Suppressor macrophage treated with lipopolysaccharide for 1 hour (primary cell): ENCODE measurements around the gene SIRPA.

Experiments used
- DNase-seq, 3 donors: peaks; one replicate each; pipeline ENCODE4 v3.0.0-alpha.2; 2020 to 2022

Gene SIRPA

DNA sequence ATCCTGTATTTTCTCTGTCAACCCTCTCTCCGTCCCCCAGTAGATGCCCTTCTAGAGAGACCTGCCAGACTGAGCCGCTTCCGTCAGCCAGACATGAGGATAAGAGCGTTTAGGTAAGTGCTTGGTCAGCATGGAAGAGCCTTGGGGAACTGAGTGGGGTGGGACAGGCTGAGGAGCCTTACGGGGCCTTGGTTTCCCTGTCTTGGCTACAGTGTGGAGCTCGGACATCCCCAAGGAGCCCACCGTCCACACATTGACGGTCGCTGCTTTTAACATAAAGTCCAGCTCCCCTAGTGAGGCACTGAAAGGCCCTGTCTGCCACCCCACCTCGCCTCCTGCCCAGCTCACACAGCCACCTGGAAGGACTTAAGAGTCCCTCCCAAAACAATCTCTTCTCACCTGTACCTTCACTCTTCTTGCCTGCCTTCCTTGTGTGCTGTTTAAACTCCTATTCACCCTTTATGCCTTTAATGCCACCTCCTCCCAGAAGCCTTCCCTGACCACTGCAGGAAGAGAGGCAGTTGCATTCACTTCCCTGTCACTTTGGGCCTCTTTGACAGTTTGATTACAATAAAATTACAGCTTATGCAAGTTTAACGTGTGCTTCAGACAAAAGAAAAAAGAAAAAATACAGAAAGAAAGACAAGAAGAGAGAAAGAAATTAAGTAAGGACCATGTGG, 56.4 kb downstream of the SIRPA start:
- no peak for DNase-seq

DNA sequence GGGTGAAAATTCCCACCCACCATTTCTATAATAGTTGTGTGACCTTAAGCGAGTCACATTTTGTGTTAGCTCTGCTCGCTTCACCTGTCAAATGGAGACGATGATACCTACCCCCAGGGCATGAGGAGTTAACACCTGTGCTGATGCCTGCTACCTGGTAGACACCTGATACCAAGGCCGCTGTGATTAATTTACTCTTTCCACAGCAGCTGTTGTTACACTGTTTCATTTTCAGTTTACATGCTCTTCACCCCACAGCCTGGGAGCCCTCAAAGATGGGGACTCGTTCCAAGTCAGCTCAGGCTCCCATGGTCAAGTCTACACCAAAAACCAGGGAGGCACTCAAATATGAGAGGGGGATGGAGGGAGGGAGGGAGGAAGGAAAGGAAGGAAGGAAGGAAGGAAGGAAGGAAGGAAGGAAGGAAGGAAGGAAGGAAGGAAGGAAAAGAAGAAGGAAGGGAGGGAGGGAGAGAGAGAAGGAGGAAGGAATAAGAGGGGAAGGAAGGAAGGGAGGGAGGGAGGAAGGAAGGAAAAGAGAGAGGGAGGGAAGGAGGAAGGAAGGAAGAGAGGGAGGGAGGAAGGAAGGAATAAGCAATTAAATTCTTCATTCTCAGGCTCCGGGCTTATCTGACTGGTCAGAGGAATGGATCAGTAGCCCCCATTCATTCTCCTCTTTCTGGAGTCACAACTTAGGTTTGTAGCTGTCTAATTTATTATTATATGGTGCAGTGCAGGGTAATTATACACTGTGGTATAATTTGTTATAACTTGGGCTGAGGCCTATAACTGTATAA, 57.7 kb downstream of the SIRPA start:
- DNase-seq = no peak

DNA sequence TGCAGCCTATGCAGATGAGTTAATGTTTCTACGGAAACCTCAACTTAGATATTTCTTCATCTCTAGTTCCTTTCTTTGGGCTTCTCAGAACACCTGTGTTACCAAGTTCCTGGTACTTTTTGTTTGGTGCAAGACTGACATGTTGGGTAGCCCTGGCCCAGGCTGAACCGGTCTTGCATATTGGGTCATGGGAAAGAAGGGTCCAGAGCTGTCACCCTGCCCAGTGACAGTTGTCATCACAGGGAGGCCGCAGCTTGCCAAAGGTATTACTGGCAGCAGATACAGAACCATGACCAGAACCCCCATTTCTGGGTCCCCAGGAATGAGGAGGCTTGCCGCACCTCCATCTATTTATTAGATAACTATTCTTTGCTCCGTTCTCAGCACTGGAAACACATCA, 58.4 kb downstream of the SIRPA start:
- DNase-seq = no peak

DNA sequence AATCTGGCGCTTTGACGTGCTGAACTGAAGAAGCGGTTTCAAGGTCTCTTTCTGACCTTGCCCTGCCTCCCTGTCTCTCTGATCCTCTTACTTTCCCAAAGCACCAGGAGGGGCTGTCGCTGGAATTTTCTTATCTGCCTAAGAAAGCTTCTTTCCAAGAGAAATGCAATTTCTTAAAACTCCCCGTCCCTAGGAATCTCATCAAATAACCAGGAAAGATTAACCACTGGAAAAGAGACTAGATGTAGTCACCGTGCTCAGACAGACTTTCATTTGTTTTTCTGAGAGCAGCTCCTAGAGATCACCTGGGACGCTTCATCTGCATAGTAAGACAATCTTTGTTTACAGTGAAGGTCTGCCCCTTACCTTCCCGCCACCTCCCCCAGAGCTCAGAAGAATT, 60.0 kb downstream of the SIRPA start:
- no peak for DNase-seq

DNA sequence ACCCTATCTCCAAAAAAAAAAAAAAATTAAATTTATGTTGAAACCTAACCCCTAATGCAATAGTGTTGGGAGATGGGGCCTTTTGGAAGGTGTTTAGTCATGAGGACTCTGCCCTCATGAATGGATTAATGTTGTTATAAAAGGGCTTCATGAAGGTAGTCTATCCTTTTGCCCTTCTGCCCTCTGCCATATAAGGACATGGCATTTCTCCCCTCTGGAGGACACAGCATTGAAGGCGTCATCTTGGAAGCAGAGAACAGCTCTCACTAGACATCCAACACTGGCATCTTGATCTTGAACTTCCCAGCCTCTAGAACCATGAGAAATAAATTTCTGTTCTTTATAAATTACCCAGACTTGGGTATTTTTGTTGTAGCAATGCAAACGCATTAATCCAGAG, 63.2 kb downstream of the SIRPA start:
- DNase-seq = no peak

DNA sequence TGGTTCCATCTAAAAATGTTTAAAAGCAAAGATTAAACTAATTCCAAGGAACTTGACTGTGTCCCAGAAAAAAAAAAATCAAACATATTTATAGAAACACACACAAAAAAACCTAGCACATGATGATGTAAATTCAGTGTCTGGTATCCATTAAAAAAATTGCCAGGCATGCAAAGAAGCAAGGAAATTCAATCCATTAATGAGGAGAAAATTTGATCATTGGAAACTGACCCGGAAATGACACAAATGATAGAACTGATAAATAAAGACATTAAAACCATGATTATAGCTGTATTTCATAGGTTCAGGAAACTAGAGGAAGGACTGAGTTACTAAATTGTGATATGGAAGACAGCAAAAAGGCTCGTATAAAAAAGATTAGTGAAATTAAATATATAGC, 63.9 kb downstream of the SIRPA start:
- no peak for DNase-seq

DNA sequence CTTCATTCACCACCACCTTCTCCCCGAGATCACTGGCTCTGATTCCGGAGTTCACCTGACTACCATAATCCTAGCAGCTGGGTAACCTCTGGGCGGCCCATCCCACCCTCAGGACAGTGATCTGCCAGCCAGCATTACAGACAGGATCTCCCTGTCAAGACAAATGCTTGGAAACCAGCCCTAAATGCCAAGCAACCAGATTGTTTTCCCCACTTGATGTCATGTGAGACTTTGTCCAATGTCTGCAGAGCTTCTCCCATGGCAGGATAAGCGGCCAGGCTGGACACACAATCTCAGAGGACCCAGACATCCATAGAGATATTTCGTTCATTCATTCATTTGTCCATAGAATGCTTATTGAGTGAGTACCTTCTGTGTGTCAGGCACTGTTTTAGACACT, 66.2 kb downstream of the SIRPA start:
- DNase-seq = no peak

DNA sequence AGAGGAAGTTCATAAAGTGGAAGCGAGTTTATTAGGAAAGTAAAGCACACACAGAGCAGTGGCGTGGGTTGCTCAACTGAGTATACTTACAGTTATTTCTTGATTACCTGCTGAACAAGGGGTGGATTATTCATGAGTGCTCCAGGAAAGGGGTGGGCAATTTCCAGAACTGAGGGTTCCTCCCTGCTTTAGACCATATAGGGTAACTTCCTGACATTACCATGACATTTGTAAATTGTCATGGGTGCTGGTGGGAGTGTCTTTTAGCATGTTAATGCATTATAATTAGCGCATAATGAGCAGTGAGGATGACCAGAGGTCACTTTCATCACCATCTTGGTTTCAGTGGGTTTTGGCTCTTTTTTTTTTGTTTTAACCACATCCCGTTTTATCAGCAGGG, 68.9 kb downstream of the SIRPA start:
- DNase-seq = peak; percentile 37 to 46 (median 38)

DNA sequence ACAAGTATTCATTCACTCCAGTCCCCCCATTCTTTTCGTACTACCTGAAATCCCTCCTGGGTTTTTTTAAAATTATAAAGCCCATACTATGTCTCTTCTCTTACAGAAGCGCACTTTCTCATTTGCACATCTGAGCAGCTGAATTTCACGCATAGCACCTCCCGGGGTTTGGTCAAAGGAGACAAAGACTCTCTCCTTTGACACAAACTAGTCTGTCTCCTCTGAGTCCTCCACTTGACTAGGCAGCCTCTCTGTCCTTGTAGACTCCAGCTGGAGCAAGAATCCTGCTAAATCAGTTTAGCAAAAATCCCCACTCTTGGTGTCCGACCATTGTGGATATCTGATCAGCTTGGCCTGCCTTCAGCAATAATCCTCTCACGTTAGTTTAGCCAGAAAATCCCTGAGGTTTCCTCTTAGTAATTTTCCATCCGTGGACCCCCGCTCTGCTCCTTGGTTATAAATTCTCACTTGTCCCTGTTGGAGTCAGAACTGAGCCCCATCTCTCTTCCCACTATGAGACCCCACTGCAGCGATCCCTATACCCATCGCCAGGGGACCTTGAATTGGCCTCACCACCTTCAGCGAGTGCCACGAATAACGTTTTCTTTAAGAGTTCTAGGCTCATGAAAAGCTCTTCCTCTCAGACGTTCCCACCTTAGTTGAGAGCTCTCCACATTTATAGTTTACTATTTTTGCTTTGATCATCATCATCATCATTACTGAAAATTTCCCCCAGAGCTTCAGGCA, 69.6 kb downstream of the SIRPA start:
- no peak for DNase-seq

DNA sequence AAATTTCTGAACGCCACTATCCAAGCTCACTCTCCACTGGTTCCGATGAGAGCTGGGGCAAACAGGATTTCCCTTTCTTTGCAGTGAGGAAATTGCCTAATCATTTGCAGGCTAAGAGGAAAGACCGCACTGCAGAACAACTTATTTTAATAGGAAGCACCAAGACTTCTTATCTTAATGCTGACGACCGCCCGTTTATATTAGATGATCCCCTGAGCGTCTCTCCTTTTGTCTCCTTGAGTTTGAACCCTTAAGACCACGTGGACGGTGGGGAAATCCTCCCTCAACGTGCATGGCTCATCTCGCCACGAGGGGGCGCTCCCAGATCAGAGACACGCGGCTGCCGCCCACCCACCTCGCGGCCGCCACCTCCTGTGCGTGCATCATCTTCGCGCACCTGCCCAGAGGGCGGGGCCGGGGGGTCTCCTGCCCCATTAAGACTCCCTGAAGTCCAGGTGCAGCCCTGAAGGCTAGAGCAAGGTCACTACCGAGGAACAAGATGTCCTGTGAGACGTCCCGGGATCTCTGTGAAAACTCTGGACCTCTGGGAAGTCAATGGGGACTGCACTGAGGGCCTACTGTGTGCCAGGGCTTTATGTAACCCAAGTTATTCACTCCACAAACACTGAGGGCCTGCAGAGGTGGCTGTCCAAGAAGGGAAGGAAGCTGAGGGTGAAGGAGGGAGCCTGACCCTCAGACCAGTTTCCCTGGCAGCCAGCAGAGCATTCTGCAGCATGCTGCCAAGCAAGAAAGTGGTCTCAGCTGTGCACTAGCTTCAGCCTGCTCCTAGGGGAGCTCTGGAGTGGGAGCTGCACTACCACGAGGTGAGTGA, 70.5 kb downstream of the SIRPA start:
- DNase-seq = peak; percentile 72 to 84 (median 75)

DNA sequence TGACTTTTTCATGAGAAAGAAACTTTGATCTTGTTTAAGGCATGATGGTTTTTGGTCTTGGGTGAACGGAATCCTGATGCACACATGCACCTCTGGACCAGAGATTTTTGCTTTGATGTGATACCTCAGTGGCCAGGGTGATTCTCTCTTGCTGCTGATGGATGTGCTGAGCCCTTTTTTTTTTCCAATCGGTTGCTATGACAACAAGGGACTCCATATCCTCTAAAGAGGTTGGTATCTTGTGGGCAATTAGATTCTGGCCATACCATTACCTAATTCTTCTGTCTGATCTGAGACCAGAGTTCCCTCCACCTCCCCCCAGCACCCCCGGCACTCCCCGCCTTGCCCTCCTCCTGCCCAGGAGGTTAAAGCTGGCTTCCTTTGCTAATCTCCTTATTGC, 73.8 kb downstream of the SIRPA start:
- no peak for DNase-seq

DNA sequence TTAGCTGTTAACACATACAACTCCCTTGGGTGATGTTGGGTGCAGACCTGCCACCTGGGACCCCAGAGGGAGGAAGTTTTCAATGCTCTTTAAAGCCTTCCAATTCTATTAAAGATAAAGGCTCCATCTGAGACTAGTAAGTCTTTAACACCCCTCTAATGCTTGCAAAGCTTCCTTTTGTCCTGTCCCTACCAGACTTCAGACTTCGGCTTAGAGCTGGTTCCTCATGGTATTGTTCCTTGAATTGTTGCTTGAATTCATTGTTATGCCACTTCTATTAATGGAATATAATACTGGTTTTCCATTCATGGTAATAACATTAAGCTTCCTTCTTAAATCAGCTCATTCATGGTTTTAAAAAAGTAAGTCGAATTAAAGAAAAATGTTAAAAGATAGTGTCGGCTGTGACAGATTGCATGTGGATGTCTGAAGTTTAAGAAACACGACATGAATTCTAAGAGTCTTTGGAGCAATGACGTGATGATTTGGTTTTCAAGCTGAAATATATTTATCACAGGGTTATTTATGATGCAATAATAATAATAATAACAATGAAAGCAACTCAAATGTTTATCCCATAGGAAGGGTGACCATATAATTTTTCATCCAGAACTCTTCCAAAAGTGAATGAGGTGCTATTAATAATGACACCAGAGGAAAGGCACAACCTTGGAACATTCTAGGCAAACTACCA, 76.8 kb downstream of the SIRPA start:
- DNase-seq = no peak

DNA sequence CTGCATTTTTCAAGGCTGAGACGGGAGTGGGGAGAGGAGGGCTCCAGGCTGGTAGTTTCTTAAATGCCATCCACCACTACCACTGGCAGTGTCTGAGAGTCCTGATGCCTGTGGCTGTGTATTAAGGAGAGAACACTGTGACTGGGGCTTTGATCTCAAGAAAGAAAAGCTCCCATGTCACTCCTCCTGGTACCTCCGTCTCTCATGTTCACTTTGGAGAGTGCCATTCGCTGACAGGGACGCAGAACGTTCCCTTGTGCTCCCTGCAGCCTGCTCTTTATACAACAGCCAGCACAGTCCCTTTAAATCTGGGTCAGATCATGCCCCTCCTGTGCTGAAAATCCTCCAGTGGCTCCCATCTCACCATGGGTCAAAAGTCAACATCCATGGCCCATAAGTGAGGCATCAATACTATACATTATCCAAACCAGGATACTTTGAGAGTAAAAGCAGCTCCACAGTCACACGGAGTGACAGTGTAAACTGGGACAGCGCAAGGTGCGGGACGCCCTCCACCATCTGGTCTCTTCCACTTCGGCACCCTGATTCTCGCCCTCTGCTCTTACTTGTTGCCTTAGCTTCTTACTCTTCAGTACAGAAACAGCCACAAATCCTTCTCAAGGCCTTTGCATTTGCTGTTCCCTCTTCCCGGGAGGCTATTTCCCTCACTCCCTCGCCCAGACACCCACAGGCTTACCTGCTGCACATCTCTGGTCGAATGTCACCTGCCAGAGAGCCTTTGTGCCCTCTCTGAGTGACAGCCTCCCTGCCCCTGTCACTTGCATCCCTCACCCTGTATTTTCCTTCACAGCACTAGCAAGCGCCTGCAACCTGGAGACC, 78.6 kb downstream of the SIRPA start:
- DNase-seq = no peak

DNA sequence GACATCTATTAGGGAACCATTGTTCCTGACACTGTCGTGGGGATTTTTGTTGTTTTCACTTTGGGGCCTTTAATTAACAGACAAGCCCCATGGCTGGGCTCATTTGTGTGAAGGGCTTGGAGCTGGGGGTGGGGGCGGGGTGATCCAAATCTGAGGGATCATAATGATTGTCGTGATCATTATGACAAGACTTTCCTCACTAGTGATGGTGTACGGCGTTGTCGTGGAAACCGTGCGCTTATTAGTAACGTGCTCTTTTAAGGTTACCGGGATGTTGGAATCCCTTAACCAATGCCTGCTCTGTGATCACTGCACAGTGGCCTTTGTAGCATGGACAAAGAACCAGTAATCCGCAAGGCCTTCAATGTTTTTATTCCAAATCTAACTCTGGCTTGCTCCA, 80.1 kb downstream of the SIRPA start:
- no peak for DNase-seq

DNA sequence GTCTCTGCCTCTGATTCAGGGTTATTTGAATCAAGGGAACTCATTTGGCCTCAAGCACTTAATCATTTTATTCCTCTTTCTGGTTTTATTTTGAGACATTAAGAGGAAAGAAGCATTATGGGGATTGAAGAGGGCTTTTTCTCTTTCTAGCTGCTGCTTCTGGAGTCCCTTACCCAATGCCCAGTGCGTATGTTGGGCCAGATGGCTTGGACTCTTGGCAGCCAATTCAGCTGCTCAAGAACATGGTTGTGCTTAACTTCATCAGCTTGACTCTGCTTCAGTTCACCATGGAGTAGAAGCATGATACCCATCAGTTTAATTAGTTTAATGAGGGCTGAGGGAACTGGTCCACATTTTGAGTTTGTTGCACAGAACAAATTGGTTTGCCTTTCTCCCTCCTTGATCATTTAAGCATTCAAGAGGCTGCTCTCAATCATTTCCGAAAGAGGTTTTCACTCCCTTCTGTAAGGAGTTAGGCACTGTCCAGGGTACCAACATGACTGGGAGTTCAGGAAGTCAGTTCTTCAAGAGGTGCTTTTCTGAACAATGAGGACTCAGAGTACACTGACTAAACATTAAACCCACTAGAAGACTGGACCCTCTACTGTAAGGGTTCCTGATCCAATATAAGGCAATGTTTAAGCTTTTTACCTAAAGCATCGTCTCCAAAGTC, 84.0 kb downstream of the SIRPA start:
- DNase-seq = no peak

DNA sequence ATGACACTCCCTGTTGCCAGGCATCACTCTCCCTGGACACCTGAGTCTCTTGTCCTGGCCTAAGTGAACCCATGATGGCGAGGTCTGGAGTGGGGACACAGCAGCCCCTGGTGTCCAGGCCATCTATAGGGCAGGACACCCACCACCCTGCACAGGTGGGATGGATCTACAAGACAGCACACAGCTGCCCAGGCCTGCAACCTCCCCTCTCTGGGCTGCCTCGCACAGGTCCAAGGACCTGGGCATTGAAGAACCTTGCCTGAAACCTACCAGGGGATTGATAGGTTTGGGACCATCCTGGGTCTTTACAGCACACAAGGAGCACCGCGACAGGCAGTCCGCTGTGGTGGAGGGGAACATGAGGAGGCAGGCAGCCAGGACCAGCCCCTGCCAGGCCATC, 87.5 kb downstream of the SIRPA start:
- no peak for DNase-seq

DNA sequence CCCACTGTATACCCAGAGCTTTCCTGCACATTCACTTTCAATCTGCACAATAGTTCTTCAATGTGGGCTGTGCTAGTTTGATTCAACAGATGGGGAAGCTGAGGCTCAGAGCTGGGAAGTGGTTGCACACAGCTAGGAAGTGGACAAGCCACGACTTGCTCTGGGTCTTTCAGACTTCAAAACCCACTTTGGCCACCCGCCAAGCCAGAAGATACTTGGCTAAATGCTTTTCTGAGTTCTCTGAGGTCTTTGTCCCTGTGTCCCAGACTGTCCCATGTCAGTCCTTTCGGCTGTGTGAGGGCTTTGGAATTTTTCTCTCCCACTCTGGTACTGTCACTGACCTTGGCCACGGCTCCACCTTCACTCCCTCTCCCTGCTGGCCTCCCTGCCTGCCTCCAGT, 88.1 kb downstream of the SIRPA start:
- peak in 1 of 3 donors; percentile 18 for DNase-seq

DNA sequence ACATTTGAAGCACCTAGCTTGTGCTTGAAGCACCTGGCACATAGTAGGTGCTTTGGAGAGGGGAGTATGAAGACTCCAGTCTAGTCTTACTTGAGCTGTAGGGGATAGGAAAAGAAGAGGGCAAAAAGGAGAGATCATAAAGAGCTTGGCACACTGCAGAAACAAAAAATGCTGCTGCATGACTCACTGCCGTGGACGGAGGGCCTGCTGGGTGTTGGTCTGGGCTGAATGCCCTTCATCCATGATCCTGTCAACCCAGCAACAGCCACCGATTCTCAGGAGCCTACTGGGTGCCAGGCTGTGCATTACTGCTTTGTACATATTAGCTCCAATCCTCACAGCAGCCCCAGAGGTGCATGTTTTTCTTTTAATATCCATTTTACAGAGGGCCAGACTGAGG, 92.6 kb downstream of the SIRPA start:
- no peak for DNase-seq
